Hepatic stellate cell (primary cell): ENCODE results near the gene C1QTNF1.
"Not testable (repeated sequence)": the region's sequence is repeated elsewhere in the genome, so short reads cannot be mapped to it uniquely, and the experiment has no call there.

ENCODE experiments used
- DNase-seq: peaks from one replicate; pipeline ENCODE4 v3.0.0; 2011; ENCODE audit warnings: low spot score

C1QTNF1 gene

GRCh38 chr17:79053251-79053925, 29.4 kb downstream of the C1QTNF1 start:
- DNase-seq, result no peak

DNA sequence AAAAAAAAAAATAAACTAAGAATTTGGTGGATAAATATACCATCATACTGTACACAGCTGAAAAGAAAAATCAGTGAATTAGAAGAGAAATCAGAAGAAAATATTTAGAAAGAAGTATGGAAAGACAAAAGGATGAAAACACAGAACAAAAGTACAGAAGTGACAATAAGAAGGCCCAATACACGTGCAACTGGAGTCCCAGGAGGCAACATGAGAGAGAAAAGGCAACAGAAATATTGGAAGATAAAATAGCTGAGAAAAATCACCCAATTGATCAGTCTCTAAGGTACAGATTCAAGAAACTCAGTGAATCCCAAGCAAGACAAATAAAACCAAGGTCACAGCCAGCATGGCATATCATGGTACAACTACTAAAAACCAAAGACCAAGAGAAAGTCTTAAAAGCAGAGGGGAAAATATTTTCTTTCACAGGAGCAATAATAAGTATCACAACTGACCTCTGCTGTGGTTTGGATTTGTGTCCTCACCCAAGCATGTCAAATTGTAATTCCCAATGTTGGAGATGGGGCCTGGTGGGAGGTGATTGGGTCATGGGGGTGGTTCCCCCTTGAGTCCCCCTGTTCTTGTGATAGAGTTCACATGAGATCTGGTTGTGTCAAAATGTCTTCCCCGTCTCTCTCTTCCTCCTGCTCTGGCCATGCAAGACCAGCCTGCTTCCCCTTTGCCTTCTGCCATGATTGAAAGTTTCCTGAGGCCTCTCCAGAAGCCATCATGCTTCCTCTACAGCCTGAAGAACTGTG, 30.4 kb downstream of the C1QTNF1 start:
- DNase-seq, result no peak

DNA sequence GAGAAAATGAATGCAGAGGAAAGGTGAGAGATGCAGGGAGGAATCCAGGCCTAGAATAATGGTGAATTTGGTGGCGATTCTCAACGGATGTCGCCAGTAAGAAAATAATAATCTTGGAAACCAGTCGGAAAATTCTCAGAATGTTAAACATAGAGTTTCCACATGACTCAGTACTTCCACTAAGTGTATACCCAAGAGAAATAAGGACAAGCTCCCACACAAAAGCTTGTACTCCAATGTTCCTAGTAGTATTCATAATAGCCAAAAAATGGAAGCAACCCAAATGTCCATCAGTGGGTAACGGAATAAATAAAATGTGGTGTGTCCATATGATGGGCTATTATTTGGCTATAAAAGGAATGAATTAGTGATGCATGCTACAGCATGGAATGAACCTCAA, 31.2 kb downstream of the C1QTNF1 start:
- no peak for DNase-seq

DNA sequence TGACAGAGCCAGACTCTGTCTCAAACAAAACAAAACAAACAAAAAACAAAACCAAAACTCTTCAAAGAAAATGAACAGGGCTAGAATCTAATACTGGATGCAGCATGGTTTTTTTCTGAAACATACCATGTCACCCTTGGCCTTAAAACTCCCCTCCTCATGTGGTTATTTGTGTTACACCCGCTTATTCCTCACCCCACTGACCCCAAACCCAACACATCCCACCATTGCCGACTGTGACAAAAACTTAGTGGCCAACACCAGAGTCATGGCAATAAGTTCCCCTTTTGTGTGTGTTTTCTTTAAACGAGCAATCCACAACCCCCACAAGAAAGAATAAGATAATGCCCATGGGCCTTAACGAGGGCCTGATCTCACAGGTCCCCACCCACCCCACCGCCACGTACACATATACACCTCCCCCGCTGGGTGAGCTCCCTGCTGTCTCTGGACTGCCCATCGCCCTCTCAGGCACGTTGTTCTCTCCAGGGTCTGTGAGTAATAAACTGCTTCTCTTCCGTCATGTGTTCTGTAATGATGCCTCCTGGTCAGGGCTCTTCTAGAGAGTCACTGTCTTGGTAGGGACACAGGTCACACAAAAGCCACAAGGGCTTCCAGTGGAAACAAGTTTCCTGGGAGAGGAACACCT, 33.9 kb downstream of the C1QTNF1 start:
- DNase-seq, result no peak

GRCh38 chr17:79062691-79063090, 38.7 kb downstream of the C1QTNF1 start:
- DNase-seq, result no peak

GRCh38 chr17:79064026-79064425, 40.1 kb downstream of the C1QTNF1 start:
- DNase-seq, result no peak

DNA sequence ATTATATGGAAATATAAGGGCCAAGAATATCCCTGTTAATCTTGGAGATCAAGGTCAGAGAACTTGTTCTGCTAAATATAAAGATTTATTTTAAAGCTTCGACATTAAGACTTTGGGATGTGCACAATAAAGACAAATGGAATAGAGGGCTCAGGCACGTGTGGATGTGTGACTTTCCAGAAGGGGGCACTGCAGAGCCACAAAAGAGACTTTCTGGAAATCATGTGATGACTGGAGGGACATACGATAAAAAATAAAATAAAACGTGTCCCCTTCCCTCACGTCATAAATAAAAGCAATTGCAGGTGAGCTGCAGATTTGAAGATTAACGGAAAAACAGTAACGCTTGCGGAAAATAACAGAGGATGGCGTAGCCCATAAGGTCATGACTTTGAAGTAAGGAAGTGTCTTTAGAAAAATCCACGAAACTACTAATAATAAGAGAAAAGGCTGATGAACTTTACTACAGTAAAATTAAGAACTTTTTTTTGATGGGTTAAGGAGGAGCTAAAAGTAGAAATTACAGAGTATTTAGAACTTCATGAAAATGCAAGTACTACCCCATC, 41.2 kb downstream of the C1QTNF1 start:
- no peak for DNase-seq

- DNase-seq, result no peak
Observed at GRCh38 chr17:79066963-79067362, 43.0 kb downstream of the C1QTNF1 start.

DNA sequence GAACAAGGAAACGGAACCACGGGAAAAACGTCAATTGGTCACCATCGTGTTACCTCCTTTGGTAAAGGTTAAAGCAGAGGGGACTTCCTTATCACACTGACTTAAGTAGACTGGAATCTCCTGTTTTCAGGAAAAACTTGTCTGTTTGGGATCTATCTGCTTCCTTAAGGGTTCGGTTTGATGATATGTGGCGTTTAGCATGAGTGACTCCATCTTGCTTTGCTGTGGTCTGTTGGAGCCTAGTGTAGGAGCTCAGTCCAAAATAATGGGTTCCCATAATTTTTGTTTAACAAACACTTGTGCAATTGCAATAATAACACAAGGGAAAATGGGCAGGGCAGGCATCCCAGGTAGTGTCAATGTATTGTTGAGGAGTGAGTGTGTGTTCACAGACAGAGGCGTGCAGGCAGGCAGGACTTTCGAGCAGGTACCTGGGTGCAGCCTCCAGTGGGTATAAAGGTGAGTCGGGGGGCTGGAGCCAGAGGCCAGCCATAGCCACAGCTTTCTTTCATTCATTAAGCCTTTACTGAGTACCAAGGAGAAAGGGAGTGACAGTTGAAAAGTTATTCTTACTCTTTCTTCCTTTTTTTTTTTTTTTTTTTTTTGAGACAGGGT, 46.4 kb downstream of the C1QTNF1 start:
- no peak for DNase-seq

DNA sequence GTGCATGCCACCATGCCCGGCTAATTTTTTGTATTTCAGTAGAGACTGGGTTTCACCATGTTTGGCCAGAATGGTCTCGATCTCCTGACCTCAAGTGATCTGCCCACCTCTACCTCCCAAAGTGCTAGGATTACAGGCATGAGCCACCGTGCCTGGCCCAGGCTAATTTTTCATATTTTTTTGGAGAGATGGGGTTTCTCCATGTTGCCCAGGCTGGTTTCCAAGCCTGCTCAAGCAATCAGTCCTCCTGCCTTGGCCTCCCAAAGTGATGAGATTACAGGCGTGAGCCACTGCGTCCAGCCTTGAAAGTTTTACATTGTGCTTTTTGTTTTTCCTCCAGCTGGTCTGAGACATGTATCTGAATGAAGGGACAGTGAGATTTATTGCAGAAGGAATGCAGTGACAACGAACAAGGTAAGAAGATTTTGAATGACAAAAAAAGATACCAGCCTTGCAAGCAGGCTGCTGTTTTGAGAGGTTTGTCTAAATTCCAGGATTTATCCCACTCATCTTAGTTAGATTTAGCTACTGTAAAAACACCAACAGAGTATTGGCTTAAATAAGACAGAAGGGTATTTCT, 47.3 kb downstream of the C1QTNF1 start:
- no peak for DNase-seq

DNA sequence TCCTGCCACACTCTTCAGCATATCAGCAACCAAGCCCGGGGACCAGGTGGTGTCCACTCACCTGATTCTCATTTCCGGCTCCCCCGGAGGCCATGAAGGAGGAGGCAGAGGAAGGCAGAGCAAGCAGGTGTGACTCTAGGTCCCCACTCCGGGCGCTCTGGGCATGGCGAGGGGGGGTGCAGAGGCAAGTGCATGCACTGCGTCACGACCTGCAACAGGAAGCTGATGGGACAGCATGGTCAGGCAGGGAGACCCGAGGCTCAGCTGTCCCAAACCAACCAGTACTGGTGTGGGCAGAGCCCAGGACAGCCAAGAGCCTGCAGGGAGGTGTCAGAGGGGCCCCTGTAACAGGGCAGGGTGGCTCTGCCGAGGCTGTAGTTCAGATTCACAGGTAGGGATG, 48.6 kb downstream of the C1QTNF1 start:
- no peak for DNase-seq

- no peak for DNase-seq
Observed at GRCh38 chr17:79073016-79073705, 49.2 kb downstream of the C1QTNF1 start.

- DNase-seq, result no peak
Observed at GRCh38 chr17:79073706-79074088, 49.7 kb downstream of the C1QTNF1 start.

- not testable (repeated sequence) for DNase-seq
Observed at GRCh38 chr17:79074121-79074648, 50.2 kb downstream of the C1QTNF1 start.

- peak; percentile 98 for DNase-seq
Observed at GRCh38 chr17:79074649-79075445, 50.9 kb downstream of the C1QTNF1 start, which contains the start of gene ENGASE. Gene ENGASE, plus strand, starts transcription at chr17:79074824. Its CDS starts 121 bp downstream, at chr17:79074945.

- no peak for DNase-seq
Observed at GRCh38 chr17:79075446-79075750, 51.4 kb downstream of the C1QTNF1 start.

GRCh38 chr17:79075861-79076406, 52.0 kb downstream of the C1QTNF1 start:
- DNase-seq, result no peak

DNA sequence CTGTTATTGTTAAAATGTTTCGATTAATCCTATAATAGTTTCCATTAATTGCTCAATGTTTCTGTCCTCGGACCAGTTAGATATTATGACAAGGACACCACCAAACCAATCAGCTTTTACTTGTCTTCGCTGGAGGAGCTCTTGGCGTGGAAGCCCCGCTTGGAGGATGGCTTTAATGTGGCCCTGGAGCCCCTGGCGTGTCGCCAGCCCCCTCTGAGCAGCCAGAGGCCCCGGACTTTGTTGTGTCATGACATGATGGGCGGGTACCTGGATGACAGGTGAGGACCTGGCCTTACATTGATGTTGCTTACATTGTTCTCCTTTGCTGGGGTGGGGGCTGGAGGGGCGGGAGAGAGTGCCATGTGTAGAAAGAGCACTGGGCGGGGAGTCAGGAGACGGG, 53.6 kb downstream of the C1QTNF1 start:
- no peak for DNase-seq

GRCh38 chr17:79078476-79079190, 54.7 kb downstream of the C1QTNF1 start:
- DNase-seq, result no peak
